K562 (cell line): ENCODE measurements around the gene USP15.

Source experiments
- BACH1 ChIP-seq: fragments of 200-800 bp; sonication (Bioruptor generic); IDR thresholded peaks from 2 replicates; pipeline ENCODE4 v1.6.1; 2016; ENCODE audit warnings: missing genetic modification characterization, missing compliant biosample characterization
- EP300 ChIP-seq: IDR thresholded peaks from 2 replicates; pipeline ENCODE4 v1.6.1; 2012; ENCODE audit warnings: low read length, improper control_type of control experiment
- EZH2 ChIP-seq: IDR thresholded peaks from 2 replicates; pipeline ENCODE4 v1.6.1; 2012; ENCODE audit warnings: low read depth, mild to moderate bottlenecking, inconsistent platforms, low read length, borderline replicate concordance
- MTA3 ChIP-seq: fragments of 450-650 bp; formaldehyde crosslinking; IDR thresholded peaks from 2 replicates; pipeline ENCODE4 v1.6.1; 2017; ENCODE audit warnings: mild to moderate bottlenecking, borderline replicate concordance
- RBFOX2 ChIP-seq: fragments of 200-400 bp; formaldehyde crosslinking; IDR thresholded peaks from 2 replicates; pipeline ENCODE4 v1.6.1; 2017; ENCODE audit warnings: low read depth, mild to moderate bottlenecking, low read length, moderate library complexity
- REST ChIP-seq, 2 experiments: fragments of 450-650 bp; formaldehyde crosslinking in 1 of 2; IDR thresholded peaks; 2 replicates each; pipeline versions ENCODE4 v1.4.0 to v1.6.1; 2014 to 2020; ENCODE audit warnings: mild to moderate bottlenecking in 2 of 2, borderline replicate concordance in 1 of 2, low read depth in 1 of 2
- ZEB2 ChIP-seq: fragments of 450-650 bp; IDR thresholded peaks from 2 replicates; pipeline ENCODE4 v1.6.1; 2016
- TF ChIP-seq, protein P1 (sequence below): sonication (generic); formaldehyde crosslinking; IDR thresholded peaks from 2 replicates; pipeline ENCODE4 v1.8.0; 2022; ENCODE audit warnings: mild to moderate bottlenecking, missing genetic modification reagents
- TF ChIP-seq, protein P2 (sequence below): IDR thresholded peaks from 3 replicates; pipeline ENCODE4 v1.6.1; 2011; ENCODE audit warnings: borderline replicate concordance, mild to moderate bottlenecking; ENCODE audit not compliant: insufficient read length, insufficient read depth

DNA sequence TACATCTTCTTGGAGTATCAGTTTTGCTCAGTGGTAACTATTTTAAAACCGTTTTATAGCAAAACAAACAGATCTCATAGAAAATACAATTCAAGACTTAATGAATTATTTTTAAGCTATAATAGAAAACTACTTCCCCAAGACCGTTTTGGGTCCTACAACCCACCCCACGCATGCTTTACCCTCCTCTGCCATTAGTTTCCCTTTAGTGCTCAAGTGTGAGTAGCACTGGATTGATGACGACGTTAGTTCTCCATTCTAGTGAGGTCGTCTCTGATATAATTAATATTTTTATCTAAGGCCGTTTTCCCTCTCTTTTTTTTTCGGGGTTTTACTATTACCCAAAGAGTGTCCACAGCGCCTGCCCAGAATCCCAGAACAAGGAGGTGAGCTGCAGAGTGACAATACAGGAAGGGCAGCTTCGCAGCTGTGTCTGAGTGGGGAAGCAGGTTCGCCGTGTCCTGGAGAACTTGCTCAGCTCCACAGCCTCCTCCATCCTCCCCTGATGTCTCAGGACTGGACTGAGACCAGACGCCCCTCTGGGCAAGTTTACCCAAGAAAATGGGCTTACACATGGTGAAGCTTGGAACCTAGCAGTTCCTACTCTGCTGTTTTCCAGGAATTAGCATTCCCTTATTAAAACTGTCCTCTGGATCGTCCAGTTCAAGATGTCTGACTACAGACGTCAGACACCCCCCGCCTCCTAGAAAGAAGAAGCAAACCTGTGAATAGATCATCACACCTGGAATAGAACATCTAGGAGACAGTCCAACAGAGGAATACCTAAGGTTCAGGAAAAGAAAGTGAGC is 174.5 kb downstream of the USP15 start:
- TF ChIP-seq ZEB2 (no peak), BACH1 (tag) (no peak), RBFOX2 (no peak), MTA3 (no peak), EZH2 (no peak), EP300 (no peak), REST (IDR thresholded peaks at IDR 0.05; ENCODE audit: borderline replicate concordance) (no peak), REST (CRISPR knock-in tag; IDR thresholded peaks at IDR 0.05; ENCODE audit: low read depth) (no peak)
- TF ChIP-seq, protein P1, sequence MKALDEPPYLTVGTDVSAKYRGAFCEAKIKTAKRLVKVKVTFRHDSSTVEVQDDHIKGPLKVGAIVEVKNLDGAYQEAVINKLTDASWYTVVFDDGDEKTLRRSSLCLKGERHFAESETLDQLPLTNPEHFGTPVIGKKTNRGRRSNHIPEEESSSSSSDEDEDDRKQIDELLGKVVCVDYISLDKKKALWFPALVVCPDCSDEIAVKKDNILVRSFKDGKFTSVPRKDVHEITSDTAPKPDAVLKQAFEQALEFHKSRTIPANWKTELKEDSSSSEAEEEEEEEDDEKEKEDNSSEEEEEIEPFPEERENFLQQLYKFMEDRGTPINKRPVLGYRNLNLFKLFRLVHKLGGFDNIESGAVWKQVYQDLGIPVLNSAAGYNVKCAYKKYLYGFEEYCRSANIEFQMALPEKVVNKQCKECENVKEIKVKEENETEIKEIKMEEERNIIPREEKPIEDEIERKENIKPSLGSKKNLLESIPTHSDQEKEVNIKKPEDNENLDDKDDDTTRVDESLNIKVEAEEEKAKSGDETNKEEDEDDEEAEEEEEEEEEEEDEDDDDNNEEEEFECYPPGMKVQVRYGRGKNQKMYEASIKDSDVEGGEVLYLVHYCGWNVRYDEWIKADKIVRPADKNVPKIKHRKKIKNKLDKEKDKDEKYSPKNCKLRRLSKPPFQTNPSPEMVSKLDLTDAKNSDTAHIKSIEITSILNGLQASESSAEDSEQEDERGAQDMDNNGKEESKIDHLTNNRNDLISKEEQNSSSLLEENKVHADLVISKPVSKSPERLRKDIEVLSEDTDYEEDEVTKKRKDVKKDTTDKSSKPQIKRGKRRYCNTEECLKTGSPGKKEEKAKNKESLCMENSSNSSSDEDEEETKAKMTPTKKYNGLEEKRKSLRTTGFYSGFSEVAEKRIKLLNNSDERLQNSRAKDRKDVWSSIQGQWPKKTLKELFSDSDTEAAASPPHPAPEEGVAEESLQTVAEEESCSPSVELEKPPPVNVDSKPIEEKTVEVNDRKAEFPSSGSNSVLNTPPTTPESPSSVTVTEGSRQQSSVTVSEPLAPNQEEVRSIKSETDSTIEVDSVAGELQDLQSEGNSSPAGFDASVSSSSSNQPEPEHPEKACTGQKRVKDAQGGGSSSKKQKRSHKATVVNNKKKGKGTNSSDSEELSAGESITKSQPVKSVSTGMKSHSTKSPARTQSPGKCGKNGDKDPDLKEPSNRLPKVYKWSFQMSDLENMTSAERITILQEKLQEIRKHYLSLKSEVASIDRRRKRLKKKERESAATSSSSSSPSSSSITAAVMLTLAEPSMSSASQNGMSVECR (CRISPR knock-in tag): no peak
- TF ChIP-seq, protein P2, sequence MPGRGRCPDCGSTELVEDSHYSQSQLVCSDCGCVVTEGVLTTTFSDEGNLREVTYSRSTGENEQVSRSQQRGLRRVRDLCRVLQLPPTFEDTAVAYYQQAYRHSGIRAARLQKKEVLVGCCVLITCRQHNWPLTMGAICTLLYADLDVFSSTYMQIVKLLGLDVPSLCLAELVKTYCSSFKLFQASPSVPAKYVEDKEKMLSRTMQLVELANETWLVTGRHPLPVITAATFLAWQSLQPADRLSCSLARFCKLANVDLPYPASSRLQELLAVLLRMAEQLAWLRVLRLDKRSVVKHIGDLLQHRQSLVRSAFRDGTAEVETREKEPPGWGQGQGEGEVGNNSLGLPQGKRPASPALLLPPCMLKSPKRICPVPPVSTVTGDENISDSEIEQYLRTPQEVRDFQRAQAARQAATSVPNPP: no peak
